Right forelimb (tissue), 1 donor: ENCODE data around the gene ATE1.
"Not testable (repeated sequence)": the region's sequence is repeated elsewhere in the genome, so short reads cannot be mapped to it uniquely, and the experiment has no call there.

Experiments
- DNase-seq: peaks from one replicate; pipeline ENCODE4 v3.0.0-alpha.2; 2018

The ATE1 gene

DNA sequence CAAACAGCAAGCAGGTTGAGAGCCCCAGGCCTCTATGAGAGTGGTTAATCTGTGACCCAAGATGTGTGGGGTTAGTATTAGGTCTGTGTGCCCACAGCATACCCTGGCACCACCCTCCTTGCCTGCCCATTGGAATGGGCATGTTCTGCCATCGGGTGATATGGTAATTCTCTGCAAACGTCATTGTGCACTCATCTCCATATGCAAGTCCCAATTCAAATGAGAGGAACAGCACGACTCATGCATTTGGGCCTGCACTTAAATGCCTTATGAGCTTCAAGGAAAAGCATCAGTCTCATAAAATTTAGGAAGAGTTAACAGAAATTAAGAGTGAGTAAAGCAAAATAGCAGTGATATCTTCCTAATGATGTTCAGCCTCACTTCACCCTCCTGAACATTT, 195.7 kb downstream of the ATE1 start:
- no peak for DNase-seq

DNA sequence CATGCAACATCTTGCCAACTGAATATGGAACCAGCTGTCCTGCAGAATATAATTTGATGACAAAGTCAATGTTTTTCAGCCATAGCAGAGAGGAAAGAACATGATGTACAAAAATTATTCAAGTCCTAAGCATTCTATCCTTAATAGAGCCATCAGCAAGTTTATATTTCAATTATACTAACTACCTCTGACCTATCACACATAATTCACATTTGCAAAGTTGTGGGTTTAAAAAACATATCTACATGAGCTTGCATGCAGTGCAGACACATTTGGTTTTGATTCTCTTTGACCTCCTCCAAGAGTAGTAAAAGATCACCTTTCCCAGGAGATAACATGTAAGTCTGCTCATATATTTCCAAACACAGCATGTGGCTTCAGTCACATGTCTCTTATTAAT, 203.5 kb downstream of the ATE1 start:
- no peak for DNase-seq

DNA sequence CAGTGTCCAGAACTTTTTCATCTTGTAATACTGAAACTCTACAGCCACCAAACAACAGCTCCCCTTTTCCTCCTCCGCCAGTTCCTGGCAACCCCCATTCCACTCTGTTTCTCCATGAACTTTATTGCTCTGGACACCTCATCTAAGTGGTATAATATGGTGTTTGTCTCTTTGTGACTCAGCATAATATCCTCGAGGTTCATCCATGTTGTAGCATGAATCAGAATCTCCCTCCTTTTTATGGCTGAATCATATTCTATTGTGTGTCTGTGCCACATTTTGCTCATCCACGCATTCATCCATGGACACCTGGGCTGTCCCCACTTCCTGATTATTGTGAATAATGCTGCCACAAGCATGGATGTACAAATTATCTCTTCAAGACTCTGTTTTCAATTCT, 205.2 kb downstream of the ATE1 start:
- no peak for DNase-seq

DNA sequence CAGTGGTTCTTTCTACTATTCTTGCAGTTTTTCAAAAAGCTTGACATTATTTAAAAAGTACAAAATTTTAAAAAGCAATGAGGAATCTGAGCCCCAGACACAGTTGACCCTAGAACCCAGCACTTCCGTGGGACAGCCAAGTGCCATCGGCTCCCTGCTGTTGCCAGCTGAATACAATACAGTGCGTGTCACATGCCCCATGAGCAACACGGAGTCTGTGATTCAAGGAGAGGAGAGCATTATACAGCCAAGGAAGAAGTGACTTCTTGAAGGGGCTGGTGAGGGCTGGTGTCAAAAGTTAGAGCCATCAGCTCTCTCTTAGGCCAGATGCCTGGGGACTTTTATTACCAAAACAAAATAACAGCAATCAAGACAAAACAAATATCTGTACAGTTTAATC, 206.6 kb downstream of the ATE1 start:
- no peak for DNase-seq

DNA sequence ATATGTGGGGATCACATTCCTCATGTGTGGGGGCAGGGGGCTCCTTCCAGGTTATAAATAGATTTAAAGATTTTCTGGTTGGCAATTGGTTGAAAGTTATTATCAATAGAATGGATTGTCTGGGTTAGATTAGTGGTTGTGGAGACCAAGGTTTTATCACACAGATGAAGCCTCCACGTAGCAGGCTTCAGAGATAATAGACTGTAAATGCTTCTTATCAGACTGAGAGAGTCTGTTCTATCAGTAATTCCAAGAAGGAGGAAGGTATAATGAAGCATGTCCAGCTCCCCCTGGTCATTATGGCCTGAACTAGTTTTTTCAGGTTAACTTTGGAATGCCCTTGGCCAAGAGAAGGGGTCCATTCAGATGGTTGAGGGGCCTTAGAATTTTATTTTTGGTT, 211.9 kb downstream of the ATE1 start:
- no peak for DNase-seq

DNA sequence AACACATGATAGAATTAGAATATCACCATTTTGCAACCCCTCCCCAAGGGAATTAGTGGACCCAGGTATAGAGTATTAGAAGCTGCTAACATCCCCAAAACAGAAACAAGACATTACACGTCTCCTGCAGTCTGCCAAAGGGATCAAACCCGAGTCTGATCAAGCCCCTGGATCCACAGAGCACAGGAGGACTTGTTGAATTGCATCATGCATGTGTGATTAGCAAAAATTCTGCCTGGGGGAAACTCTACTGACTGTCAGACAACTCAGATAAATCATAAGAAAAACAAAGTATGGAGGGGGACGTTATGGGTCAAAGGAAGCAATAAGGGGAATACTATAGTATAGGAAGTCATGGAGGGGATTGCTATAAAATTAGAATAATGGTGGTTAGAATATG, 212.8 kb downstream of the ATE1 start:
- DNase-seq: no peak

DNA sequence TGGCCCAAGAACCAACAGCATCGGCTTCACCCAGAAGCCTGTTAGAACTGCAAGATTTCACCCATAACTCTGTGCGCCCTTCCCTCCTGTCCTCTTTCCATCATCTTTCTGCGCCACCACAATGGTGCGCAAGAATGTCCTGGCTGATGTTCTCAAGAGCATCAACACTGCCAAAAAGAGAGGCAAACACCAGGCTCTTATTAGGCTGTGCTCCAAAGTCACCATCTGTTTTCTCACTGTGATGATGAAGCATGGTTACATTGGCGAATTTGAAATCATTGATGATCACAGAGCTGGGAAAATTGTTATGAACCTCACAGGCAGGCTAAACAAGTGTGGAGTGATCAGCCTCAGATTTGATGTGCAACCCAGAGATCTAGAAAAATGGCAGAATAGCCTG, 214.3 kb downstream of the ATE1 start:
- no peak for DNase-seq

DNA sequence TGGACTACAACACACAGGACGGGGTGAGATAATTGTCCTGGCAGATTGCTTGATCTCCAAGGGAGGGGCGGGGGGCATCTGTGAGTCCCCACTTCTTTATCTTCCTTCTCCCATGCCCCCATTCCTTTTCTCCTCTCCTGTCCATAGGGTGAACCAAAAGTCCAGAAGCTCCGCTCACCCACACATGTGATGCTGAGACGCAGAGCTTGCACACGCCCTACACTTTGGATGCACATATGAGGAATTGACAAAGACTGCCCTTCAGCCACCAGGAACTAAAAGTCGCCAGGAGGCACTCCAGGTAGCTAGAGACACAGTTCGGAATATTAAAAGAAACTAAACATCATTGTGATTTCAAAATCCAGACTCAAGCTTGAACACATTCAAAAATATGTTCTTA, 216.9 kb downstream of the ATE1 start:
- no peak for DNase-seq

DNA sequence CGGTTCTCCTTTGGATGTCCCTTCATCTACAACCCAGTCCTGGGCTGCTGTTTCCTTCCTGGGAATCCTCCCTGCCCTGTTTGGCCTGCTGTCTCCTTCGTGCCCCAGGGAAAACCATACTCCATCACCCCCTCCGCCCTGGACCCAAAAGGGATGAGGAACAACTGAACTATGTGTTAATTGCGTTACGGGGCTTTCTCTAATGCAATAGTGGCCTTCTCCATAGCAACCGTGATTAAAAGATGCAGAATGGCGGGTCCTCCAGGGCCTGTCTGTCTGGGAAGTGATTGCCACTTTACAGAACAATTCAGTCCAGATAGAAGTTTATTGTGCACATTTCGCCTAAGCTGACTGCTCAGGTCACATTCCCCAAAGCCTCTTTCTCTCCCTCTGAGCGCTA, 217.6 kb downstream of the ATE1 start:
- DNase-seq: no peak

DNA sequence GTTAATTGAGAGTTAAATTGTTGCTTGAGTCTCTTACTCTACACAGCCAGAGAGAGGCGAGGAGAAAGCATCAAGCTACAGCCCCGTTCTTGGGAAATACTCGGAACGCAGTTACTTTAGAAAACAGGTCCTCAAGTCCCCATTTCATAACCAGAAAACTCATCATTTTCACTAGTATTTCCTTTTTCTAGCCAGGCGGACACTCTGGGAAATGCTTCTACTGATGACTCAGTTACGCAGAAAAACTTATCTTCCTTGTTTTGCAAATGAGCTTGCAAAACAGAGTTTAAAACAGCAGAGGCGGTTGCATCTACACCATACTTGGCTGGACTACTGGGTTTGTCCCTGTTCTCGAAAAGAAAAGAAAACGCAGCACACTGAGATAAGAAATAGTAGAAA, 218.2 kb downstream of the ATE1 start:
- no peak for DNase-seq

DNA sequence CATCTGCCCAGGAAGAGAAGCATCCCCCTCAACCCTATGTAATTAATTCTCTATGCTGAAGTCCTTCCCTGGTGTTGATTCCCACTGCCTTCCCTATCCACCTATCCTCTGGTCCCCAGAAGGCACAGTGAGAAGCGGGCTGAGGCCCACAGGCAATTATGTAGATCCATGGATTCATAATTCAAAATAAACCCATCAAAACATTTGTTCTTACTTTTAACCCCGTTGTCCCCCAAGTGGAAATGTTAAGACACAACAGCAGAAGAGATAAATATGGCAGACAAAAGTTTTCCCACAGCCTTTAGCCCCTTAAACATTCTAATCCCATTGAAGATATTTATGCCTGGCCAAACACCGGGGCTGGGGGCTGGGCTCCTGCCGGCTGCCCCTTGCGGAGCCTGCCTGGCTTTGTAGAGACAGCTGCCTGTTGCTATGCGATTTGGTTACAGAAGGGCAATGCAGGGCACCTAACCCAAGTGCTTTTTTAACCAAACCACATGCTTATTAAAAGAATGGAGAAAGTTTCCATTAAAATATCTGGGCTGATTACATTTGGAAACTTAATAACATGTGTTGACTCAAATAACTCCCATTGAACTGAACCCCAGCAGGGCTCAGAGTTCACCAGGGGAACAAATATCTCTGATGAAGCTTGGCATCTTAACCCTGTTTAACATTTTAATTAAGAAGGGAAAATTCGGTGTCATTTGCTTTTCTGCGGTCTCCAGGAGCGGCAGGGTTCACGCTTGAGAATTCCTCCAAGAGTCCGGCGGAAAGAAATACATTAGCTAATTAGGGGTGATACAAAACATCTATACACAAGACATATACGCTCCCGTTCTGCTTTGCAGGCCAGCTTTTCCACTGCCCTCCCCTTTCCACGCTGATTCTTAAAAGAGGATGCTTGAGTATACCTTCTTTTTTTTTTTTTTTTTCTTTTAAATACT, 218.8 kb downstream of the ATE1 start:
- no peak for DNase-seq

DNA sequence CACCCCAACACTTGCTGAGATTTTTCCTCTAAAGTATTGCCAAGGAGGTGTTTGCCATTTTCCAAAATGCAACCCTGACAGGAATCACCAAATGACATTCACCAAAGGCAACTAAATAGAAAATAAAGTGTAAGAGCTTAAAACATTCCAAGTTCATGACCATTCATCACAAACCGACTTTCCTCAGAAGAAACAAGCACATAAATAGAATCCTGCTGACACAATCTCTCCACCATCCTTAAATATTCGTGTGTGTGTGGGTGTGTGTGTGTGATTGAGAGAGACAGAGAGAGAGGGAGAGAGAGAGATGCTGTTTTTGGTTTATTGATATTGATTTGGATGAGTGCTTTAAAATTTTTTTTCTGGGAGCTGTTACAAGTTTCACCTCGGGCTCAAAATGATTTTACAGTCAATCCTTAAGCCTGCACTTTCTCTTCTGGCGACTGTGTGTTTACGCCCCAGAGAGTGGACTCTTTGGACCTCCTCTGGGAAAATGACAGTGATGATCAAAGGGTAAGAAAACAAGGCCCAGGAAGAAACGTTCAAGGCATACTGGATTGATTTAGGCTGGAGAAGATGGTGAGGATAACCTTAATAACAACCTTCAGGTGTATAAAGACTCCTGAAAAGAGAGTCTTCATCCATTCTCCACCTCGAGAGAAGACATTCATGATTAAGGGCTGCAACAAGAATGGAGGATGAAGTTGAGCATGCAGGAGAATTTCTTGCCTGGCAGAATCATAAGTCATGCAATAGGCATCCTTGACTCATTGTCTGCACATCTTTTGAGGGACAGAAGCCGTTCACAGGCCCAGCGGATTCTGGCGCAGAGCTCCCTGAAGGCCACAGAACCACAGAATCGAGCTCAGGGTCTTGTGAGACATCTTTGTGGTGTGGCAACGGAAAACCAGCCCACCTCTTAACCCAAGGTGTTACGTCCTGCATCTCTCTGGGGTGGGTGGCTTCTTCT, 225.2 kb downstream of the ATE1 start:
- DNase-seq: no peak

DNA sequence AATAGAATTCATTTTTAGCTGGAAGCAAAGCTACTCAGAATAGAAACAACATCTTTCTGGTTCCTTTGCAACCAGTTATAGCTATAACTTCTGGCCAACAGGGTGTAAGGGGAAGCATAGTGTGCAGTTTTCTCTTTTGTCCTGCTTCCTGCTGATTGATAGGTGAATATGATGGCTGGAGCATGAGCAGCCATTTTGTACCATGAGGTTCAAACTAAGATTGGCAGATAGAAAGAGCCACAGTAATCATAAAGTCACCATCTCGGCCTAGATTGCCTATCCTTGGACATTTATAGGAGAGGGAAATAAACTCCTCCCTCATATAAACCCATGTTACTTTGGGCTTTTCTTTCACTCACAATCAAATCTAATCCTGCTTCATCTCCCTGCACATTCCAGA, 227.4 kb downstream of the ATE1 start:
- DNase-seq: no peak

DNA sequence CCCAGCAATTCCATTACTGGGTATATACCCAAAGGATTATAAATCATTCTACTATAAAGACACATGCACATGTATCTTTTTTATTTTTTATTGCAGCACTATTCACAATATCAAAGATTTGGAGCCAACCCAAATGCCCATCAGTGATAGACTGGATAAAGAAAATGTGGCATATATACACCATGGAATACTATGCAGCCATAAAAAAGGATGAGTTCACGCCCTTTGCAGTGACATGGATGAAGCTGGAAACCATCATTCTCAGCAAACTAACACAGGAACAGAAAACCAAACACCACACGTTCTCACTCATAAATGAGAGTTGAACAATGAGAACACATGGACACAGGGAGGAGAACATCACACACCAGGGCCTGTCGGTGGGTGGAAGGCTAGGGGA, 228.1 kb downstream of the ATE1 start:
- not testable (repeated sequence) for DNase-seq

DNA sequence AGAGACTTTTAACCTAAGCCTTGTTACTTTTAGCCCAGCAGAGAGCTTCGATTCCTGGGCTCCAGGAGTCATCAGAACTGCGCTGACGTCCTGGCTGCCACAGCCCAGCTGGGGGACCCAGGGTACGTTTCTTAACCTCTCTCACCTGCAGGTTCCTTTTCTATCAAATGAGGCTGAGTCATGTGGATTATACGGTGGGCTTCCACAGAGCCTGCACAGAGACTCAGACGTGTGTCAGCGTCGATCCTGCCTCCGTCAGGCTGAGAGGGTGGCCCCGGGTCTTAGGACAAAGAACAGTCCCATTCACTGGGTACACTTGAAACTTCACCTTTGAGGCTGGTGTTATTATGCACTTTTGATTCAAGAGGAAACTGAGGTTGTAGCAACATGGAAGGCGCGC, 228.9 kb downstream of the ATE1 start:
- DNase-seq: no peak

DNA sequence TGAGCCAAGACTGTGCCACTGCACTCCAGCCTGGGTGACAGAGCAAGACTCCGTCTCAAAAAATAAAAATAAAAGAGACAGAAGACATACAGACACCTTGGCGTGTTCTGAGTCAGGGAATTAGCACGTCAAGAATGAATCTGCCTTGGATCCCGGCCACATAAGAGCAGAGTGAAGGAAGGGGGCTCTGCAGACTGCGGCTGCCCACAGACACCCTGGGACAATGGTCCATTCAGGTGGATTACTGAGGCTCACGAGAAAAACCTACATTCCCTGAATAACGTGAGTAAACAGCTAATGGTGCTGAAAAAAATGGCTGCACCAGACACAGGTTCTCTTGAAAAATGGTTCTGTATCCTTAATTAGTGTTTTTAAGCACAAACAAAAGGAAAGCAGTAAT, 229.5 kb downstream of the ATE1 start:
- no peak for DNase-seq

DNA sequence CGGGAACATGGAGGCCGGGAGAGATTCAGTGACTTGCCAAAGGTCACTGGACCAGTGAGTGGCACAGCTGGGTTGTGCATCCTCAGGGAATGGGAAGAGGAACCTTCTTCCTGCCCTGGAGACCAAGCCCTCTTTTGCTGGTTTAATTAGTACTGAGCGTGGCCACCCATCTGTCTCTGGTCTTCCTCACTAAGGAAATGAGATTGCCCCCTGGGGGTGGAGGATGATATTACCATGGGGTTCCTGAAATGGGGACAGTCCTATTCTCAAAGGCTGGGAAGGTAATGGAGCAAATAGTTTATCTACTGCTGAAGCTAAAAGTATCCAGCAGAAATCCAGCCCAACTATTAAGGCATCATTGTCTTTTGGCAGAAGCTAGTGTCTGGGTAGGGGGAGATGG, 231.0 kb downstream of the ATE1 start:
- DNase-seq: no peak

DNA sequence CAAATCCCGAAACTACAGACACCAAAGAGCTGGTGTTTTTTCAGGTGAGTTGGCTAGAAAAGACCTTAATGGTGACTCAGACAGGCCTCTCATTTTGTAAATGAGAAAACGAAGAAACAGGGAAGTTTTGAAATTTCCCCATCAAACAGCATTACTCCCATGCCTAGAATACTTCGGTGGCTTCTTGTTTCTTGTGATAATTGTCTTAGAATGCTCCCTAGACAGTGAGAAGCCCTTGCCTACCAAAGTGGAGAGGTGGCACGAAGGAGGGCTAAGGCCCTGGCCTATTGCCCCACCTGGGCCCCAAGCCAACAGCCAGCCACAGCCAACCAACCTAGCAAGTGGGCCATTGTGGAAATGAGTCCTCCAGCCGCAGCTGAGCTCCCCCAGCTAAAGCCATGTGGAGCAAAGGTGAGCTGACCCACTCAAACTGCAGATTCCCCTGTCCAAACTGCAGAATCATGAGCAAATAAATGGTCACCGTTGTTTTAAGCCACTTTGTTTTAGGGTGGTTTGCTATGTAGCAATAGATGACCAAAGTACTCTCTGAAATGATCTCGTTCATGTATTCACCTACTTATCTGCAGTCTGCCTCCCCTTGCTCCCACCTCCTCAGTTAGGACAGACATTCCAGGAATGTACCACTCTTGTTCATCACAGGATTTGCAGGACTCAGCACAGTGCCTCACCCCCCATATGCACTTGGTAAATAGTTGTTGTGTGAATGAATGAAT, 231.9 kb downstream of the ATE1 start:
- DNase-seq: no peak

DNA sequence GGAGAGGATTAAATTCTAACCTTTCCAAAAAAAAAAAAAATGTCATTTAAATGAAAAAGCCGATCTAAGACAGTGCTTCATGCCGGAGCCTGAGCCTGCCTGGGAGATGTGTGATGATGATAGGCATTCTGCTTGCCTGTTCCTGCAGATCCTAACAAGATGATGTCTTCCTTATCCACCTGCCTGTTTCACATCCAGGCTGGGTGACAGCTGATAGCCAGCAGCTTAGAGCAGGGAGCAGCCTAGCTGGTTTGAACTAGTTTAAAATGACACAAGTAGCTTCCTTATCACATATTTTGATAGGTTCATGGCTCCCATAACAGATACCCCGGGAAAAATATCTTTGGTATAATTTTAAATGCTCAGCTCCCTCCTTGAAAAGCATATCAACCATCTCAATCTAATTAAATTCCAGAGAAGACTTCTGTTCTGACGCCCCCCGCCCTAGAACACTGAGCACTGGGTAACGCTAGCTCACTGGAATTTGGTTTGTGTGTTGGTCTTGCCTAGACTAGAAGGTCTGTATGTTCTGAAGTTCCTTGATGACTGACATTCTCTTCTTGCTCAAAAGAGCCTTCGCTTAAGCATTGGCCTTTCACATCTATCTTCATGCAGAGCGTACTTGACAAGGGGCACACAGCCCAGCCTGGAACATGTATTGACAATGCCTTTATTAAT, 232.7 kb downstream of the ATE1 start:
- DNase-seq: no peak

DNA sequence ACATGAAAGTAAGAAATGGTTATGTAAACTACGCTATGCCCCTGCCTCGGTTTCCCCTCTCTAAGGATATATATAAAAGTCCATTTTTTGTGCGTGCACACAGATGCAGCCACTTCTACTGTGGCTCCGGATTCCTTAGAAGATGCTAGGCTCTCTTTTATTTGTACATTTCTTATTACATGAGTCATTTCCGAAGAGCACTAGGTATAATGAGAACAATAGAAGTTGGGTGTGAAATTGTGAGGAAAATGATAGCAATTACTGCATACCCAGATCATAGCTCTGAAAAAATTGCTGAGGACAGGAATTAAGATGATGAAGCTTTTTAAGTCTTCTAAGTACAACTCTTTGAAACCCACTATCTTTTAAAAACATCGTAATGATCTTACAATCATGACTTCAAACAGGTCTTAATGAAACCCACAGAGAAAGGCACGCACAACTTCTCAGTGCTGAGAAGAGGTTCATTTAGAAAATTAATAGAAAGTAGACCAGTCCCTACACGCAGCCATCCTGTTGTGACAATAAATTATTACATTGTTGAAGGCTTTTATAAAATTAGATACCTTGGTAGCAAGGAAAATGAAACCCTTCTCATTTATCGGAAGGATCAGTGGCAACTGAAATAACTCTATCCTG, 233.4 kb downstream of the ATE1 start:
- no peak for DNase-seq

DNA sequence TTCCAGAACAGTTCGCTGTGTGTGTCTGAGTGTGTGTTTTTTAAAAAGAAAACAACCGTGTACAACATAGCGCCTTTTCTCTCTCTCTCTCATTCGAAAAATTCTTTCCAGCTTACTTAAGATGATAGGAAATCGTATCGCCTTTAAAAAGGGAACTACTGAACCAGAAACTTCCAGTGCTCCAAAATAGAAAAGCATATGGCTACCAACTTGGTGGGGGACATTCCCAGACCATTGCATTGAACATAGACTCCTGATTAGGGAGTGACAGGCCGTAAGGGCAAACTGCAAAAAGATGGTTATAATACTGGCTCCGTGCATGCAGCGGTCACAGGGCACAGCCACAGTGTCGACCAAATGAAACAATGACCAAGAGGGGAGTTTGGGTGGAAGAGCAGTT, 235.2 kb downstream of the ATE1 start:
- DNase-seq: no peak

DNA sequence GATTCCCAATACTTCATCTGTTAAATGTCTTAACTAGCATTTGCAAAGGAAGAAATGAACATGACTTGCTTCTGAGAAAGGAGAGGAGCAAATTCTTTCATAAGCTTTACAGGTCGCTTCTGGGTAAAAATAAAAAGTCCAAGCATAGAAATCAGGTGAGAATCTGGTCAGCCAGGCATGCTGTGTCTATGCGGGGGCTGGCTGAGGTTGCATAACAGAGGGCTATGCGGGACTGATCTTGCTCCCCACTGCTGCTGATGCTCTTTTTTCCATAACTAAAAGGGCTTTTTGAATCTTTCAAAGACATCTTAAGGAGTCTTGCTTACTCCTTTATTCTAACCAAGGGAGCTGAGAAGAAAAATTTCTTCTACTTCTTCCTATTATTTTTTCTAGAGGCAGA, 236.9 kb downstream of the ATE1 start:
- no peak for DNase-seq
